HG03060 (cell line): ENCODE results near the gene C12orf60.

ENCODE experiments used
- ATAC-seq: cut with Tn5 transposase; IDR thresholded peaks from one replicate; pipeline ENCODE4 v1.9.1; 2021; ENCODE audit warnings: low read depth, moderate number of reproducible peaks; ENCODE audit not compliant: unreplicated experiment

The C12orf60 gene

GRCh38 chr12:14871247-14871646 is 67.8 kb downstream of the C12orf60 start:
- no peak for ATAC-seq

DNA sequence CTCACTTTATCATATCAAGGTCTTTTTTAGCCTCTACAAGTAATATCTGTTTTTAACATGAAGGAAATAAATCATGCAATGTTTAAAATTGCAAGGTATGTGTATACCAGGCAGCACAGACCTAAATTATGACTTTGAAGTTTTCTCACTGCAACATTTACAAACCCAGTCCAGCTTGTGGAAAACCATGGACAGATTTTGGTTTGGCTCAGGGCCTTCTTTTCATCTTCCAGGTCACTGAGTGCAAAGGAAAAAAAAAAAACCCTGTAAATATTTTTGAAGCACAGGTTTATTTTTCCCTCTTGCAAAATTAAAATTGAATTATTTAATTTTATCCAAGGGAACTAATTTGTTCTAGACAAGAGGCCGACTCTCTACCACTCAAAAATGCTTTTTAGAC is 68.4 kb downstream of the C12orf60 start:
- no peak for ATAC-seq

DNA sequence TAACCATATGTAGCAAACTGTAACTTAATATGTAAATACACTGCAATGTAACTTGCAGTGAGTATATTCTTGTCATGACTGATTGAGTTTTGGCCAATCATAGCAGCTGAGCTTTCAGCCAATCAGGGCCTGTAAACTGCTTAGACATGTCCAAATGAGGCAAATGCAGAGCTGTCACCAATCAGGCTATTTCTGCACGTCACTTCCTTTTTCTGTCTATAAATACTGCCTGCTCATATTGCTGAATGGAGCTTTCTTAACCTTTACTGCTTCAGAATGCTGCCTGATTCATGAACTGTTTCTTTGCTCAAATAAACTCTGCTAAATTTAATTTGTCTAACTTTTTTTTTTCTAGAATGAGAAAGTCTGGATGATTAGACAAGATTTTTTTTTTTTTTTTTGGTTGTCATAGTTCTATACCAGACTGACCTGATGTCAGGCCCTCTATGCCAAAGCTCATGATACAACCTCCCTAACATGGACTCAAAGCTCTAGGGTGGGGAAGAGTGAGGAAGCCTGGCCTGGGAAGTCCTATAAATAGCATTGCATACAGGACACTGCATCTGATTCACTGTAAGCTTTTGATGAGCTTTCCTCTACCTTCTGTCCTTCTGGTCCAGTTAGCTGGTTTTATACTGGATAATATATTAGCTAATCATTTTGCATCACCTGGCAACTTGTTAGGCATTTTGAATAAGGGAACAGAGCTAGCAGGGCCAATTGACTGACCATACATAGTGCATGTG is 70.1 kb downstream of the C12orf60 start:
- ATAC-seq = no peak
